Endothelial cell of umbilical vein (primary cell): ENCODE results near the gene RYR2. TPM values are rescaled to one million over a fixed set of nuclear protein-coding genes. Genes with fewer than 3 reads are reported as not detected.

Experiments used
- BruUV-seq: library from RNA; stranded (reverse); fragments of 400-500 nt; replicated peaks from 2 replicates; lab custom pipeline; 2021; lab: Mats Ljungman, UMichigan
- CTCF ChIA-PET: fragments of 300-600, 350-600 bp; sonication (Branson Sonifier 250); formaldehyde crosslinking; loops from one replicate; lab custom pipeline; 2021; ENCODE audit warnings: antibody characterized with exemption, inconsistent platforms; lab: Charles Lee
- POLR2A ChIA-PET: fragments of 300-600, 350-600 bp; sonication (Branson Sonifier 250); formaldehyde crosslinking; loops from one replicate; lab custom pipeline; 2021; ENCODE audit warnings: antibody characterized with exemption, inconsistent platforms; lab: Charles Lee
- DNase-seq: peaks from one replicate; pipeline ENCODE4 v3.0.0-alpha.2; 2011; ENCODE audit warnings: low read depth, low spot score
- FAIRE-seq: peaks from 2 replicates; lab custom pipeline; 2011; peaks lifted over from hg19 to GRCh38; lab: Jason Lieb, UNC
- H2AFZ ChIP-seq: 2 replicates; pipeline ENCODE4 v1.6.0; 2012; ENCODE audit warnings: low read depth, low read length, control low read depth, inconsistent platforms
- H3K27ac ChIP-seq: 2 replicates; pipeline ENCODE4 v1.5.1; 2011; ENCODE audit warnings: low read depth, mild to moderate bottlenecking, control low read depth, low read length, moderate library complexity; ENCODE audit not compliant: insufficient read depth
- H3K27me3 ChIP-seq, 2 experiments: 2 replicates each; pipeline versions ENCODE4 v1.6.0 to v1.6.1; 2011; ENCODE audit warnings: low read length in 2 of 2, mixed read lengths in 1 of 2; ENCODE audit not compliant: control insufficient read depth in 2 of 2, insufficient read depth in 2 of 2
- H3K36me3 ChIP-seq, 2 experiments: 2 replicates in 1 of 2; 3 replicates in 1 of 2; pipeline ENCODE4 v1.5.1; 2011; ENCODE audit warnings: low read length in 2 of 2, mild to moderate bottlenecking in 1 of 2, moderate library complexity in 1 of 2; ENCODE audit not compliant: control insufficient read depth in 2 of 2, insufficient read depth in 2 of 2; ENCODE audit errors: extremely low read depth in 1 of 2
- H3K4me1 ChIP-seq: 3 replicates; pipeline ENCODE4 v1.5.1; 2011; ENCODE audit warnings: mild to moderate bottlenecking, low read length; ENCODE audit not compliant: control insufficient read depth, insufficient read depth; ENCODE audit errors: extremely low read depth
- H3K4me2 ChIP-seq: 2 replicates; pipeline ENCODE4 v1.6.1; 2011; ENCODE audit warnings: low read length, control low read depth, mixed read lengths; ENCODE audit not compliant: insufficient read depth
- H3K4me3 ChIP-seq, 3 experiments: fragments of 200-600 bp in 1 of 3; sonication (generic), shearing (Covaris generic) in 1 of 3; replicated peaks in 1 of 3; 2 replicates each; pipeline ENCODE4 v1.5.1; 2011 to 2016; ENCODE audit warnings: control low read depth in 3 of 3, low read length in 3 of 3, mild to moderate bottlenecking in 2 of 3, inconsistent platforms in 1 of 3, low read depth in 1 of 3, moderate library complexity in 1 of 3; ENCODE audit not compliant: insufficient read depth in 1 of 3
- H3K79me2 ChIP-seq: 2 replicates; pipeline ENCODE4 v1.6.0; 2012; ENCODE audit warnings: low read length, inconsistent platforms; ENCODE audit not compliant: control insufficient read depth, insufficient read depth
- H3K9ac ChIP-seq: replicated peaks from 2 replicates; pipeline ENCODE3; 2011; ENCODE audit warnings: low read length, control low read depth; ENCODE audit not compliant: insufficient read depth; ENCODE audit errors: extremely low read depth
- H3K9me1 ChIP-seq: replicated peaks from 3 replicates; pipeline ENCODE4 v1.6.0; 2011; ENCODE audit warnings: mild to moderate bottlenecking, low read length; ENCODE audit not compliant: control insufficient read depth, insufficient read depth; ENCODE audit errors: extremely low read depth
- H3K9me3 ChIP-seq: replicated peaks from 2 replicates; pipeline ENCODE4 v1.5.1; 2012; ENCODE audit warnings: low read length, inconsistent platforms; ENCODE audit not compliant: control insufficient read depth, insufficient read depth
- H4K20me1 ChIP-seq: replicated peaks from 2 replicates; pipeline ENCODE3; 2011; ENCODE audit warnings: mild to moderate bottlenecking, low read length; ENCODE audit not compliant: control insufficient read depth, insufficient read depth; ENCODE audit errors: extremely low read depth
- EZH2 ChIP-seq: IDR thresholded peaks from 2 replicates; pipeline ENCODE4 v1.6.1; 2012; ENCODE audit warnings: borderline replicate concordance, low read depth, mild to moderate bottlenecking, moderate library complexity, low read length, inconsistent platforms; ENCODE audit not compliant: severe bottlenecking
- FOS ChIP-seq: IDR thresholded peaks from 2 replicates; pipeline ENCODE4 v1.6.1; 2011; ENCODE audit warnings: mild to moderate bottlenecking, low read length, moderate library complexity, borderline replicate concordance; ENCODE audit not compliant: insufficient read depth
- GATA2 ChIP-seq: IDR thresholded peaks from 2 replicates; pipeline ENCODE4 v1.7.0; 2011; ENCODE audit warnings: low read depth, mild to moderate bottlenecking, moderate library complexity, mixed read lengths, low read length; ENCODE audit not compliant: insufficient read length, insufficient read depth
- JUN ChIP-seq: IDR thresholded peaks from 2 replicates; pipeline ENCODE4 v1.6.1; 2011; ENCODE audit warnings: borderline replicate concordance, low read depth; ENCODE audit not compliant: insufficient read length, insufficient read depth
- MYC ChIP-seq: IDR thresholded peaks from one replicate; pipeline ENCODE4 v1.6.1; 2011; ENCODE audit warnings: mild to moderate bottlenecking, low read depth, low read length
- POLR2A ChIP-seq: IDR thresholded peaks from 2 replicates; pipeline ENCODE4 v1.6.1; 2012; ENCODE audit warnings: low read depth, mild to moderate bottlenecking, control low read depth, low read length
- POLR2AphosphoS5 ChIP-seq: IDR thresholded peaks from 2 replicates; pipeline ENCODE4 v1.6.1; 2012; ENCODE audit warnings: low read depth, mild to moderate bottlenecking, control low read depth, low read length, moderate library complexity; ENCODE audit not compliant: insufficient read depth
- dilution Hi-C: fragments of 300-500 bp; cut with MboI; formaldehyde crosslinking; loops from one replicate; pipeline ENCODE4 v1.15.0; 2019; ENCODE audit warnings: low sequenced_read_pairs; ENCODE audit not compliant: extremely low pct_ligation_motif_present
- intact Hi-C: fragments of 100-400 bp; cut with micrococcal nuclease; formaldehyde crosslinking; loops from one replicate; pipeline ENCODE4 v1.10.0; 2022
- polyA plus RNA-seq, 4 experiments: library from polyadenylated mRNA; depleted of rRNA in 3 of 4; stranded (reverse) in 3 of 4; unstranded in 1 of 4; fragments of >200 nt; gene quantifications; 2 replicates each; pipeline versions ENCODE4 v1.2.1 to v1.2.3, GENCODE V29; 2011 to 2012; ENCODE audit warnings: missing spikeins in 1 of 4
- total RNA-seq: library from RNA; stranded (reverse); gene quantifications from 2 replicates; pipeline ENCODE4 v1.2.3, GENCODE V29; 2021
- TF ChIP-seq, protein P1 (sequence below), 2 donors: IDR thresholded peaks; 1 replicate in 1 of 2; 2 replicates in 1 of 2; pipeline ENCODE4 v1.5.1; 2011; ENCODE audit warnings: low read length in 2 of 2, mild to moderate bottlenecking in 2 of 2, moderate library complexity in 2 of 2, control low read depth in 1 of 2, inconsistent platforms in 1 of 2, low read depth in 1 of 2; ENCODE audit not compliant: insufficient read depth in 1 of 2; ENCODE audit errors: extremely low read depth in 1 of 2
- TF ChIP-seq, protein P2 (sequence below): IDR thresholded peaks from 2 replicates; pipeline ENCODE4 v1.6.1; 2011; ENCODE audit not compliant: insufficient read depth, insufficient read length

RYR2 gene
- total and polyA plus RNA-seq, 2 donors (not counting 3 experiments of a cell fraction or from before 2014, with no cell fraction given) = not detected

DNA sequence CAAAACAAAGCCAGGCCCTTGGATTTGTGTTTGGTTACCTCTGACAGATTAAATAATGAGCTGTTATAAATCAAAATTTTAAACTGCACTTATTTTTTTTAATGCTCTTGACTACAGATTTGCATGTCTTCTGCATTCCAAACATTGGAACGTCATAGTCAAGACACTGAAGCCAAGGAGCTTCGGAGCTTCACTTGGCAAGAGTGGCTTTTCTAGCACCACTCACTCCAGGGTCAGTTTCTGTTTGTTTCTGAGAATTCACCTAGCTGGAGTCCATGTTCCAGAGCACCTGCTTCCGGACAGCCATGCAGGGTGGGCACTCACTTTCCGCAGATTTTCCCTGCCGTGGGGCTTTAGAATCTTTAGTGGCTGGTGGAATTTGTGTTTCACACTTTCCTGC lies 645.8 kb downstream of the RYR2 start:
- POLR2A ChIA-PET = no interaction called here
- Histone ChIP-seq H3K9me3 (peaks cover 2% of the 10 kb centered on the region), H3K4me3 (no peak overlapping the region), H3K9ac (no peak overlapping the region), H3K36me3 (no peaks in the 10 kb centered on the region), H4K20me1 (no peaks in the 10 kb centered on the region), H3K27me3 (no peaks in the 10 kb centered on the region), H3K79me2 (no peaks in the 10 kb centered on the region), H2AFZ (no peak overlapping the region), H3K27ac (no peak overlapping the region), H3K9me1 (no peaks in the 10 kb centered on the region), H3K4me1 (no peaks in the 10 kb centered on the region), H3K4me2 (no peak overlapping the region)
- intact Hi-C loops = no loop called here
- DNase-seq = no peak
- no peak for FAIRE-seq
- TF ChIP-seq EZH2 = no peak
- TF ChIP-seq POLR2A = no peak
- TF ChIP-seq POLR2AphosphoS5 = no peak
- TF ChIP-seq, protein P1, sequence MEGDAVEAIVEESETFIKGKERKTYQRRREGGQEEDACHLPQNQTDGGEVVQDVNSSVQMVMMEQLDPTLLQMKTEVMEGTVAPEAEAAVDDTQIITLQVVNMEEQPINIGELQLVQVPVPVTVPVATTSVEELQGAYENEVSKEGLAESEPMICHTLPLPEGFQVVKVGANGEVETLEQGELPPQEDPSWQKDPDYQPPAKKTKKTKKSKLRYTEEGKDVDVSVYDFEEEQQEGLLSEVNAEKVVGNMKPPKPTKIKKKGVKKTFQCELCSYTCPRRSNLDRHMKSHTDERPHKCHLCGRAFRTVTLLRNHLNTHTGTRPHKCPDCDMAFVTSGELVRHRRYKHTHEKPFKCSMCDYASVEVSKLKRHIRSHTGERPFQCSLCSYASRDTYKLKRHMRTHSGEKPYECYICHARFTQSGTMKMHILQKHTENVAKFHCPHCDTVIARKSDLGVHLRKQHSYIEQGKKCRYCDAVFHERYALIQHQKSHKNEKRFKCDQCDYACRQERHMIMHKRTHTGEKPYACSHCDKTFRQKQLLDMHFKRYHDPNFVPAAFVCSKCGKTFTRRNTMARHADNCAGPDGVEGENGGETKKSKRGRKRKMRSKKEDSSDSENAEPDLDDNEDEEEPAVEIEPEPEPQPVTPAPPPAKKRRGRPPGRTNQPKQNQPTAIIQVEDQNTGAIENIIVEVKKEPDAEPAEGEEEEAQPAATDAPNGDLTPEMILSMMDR (IDR thresholded peaks at IDR 0.05; ENCODE audit: extremely low read depth in 1 of 2, insufficient read depth in 1 of 2, low read depth in 1 of 2, low read length in 2 of 2) = no peak
- TF ChIP-seq, protein P2, sequence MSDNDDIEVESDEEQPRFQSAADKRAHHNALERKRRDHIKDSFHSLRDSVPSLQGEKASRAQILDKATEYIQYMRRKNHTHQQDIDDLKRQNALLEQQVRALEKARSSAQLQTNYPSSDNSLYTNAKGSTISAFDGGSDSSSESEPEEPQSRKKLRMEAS = no peak
- no peak for TF ChIP-seq JUN
- no peak for TF ChIP-seq FOS
- no peak for TF ChIP-seq MYC
- TF ChIP-seq GATA2 = no peak
- CTCF ChIA-PET = no interaction called here
- BruUV-seq = no TSS peak
- dilution Hi-C loops = no loop called here
